Measurements from ENCODE around the gene BMP2.

The BMP2 gene

DNA sequence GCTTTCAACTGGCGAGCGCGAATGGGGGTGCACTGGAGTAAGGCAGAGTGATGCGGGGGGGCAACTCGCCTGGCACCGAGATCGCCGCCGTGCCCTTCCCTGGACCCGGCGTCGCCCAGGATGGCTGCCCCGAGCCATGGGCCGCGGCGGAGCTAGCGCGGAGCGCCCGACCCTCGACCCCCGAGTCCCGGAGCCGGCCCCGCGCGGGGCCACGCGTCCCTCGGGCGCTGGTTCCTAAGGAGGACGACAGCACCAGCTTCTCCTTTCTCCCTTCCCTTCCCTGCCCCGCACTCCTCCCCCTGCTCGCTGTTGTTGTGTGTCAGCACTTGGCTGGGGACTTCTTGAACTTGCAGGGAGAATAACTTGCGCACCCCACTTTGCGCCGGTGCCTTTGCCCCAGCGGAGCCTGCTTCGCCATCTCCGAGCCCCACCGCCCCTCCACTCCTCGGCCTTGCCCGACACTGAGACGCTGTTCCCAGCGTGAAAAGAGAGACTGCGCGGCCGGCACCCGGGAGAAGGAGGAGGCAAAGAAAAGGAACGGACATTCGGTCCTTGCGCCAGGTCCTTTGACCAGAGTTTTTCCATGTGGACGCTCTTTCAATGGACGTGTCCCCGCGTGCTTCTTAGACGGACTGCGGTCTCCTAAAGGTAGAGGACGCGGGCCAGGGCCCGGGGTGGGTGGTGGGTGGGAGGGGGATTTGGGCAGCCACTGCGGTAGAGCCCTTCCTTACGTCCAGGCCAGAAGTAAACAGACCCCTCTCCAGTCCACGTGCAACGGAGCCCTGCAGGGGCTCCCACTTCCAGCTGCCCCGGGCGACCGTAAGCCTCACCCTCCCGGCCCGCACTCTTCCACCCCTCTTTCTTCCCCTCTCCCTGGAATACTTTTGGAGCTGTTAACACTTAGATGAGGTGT lies 998 bp downstream of the BMP2 start:
- no peak for DNase-seq

GRCh38 chr20:6769903-6770785 lies 2.7 kb downstream of the BMP2 start:
- DNase-seq: no peak

GRCh38 chr20:6770786-6771100 lies 3.3 kb downstream of the BMP2 start:
- no peak for DNase-seq

DNA sequence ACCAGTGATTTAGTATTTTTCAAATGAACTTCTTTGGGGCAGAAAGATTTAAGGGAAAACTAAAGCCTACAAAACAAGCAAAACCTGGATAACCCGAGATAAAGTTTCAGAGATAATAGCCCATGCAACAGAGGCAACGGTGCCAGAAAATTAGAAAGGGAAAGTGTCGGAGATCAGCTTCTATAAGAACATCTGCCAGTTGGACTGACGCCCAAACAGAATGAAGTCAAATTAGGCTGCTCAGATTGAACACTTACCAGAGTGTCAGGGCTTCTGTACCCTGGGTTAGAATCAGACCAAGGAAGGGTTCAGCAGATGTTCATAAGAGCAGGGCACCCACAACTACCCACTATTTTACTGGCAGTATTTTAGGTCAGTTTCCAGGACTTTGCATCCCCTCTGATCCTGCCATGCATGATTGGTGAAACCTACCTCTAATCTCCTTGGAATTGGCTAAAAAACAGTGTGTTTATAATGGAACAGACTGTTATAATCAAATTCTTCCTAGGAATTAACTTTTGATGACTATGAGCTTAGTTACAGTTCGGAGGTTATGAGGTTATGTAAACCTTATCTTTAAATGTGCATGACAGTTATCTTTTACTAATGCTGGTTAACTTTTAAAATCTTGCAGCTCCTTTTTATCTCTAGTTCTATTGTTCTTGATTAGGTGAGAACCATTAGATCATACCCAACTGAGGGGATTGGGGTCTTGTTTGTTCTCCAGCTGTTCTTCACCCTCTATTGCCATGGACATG lies 13.1 kb downstream of the BMP2 start:
- DNase-seq: no peak

GRCh38 chr20:6783752-6784151 lies 16.3 kb downstream of the BMP2 start:
- no peak for DNase-seq

DNA sequence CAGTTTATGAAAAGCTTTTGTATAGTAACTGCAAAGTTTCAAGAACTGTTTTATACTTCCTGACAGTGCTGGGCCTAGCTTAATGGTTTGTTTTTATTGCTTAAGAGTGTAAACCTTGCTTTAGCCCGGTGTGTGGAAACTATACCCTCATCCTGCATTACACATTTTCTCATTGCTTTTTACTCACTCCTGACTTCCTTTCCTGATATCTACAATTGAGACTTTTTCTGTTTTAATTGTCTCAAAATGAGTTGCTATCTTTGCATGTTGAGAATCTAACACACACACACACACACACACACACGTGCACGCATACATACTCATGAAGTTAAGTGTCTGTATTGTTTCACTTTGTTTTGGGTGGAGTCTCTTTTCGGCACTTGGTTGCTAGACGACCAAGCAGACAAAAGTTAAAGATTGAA lies 16.7 kb downstream of the BMP2 start:
- DNase-seq: no peak

DNA sequence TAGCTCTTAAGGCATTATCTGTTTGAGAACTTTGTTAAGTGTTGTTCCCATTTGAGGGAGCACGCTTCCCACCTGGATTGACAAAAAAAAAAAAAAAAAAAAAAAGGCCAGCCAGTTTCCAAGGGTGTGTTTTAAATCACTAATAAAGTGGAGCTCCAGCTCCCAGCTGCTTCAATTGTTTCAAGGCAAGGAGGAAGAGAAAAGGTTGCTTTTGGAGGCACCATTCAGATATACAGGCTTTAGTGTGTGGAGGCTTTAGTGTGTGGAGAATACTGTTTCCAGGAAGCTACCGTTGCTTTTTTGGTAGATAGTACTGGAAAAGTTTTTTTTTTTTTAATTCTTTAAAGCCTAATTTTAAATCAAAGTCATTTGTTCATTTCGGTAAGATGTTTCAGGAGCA lies 17.3 kb downstream of the BMP2 start:
- DNase-seq: no peak

DNA sequence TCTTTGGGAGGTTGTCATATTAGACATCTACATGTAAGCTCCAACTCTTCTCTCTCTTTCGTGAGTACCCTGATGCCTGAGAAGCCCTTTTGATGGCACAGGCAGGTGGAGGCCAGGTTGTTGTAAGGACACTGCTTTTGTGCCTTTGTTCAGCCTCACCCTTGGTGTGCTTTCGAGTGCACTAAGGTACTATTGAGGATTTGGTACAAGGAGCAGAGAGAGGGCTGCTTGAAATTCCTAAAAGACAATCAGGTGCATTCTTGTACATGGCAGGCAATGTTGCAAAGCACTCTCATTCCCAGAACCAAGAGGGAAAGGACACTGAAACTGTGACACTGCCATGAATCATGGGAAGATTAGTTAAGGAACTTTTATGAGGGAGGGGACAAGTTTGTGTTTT lies 19.1 kb downstream of the BMP2 start:
- DNase-seq: no peak

- no peak for DNase-seq
Observed at GRCh38 chr20:6792789-6793188, 25.3 kb downstream of the BMP2 start.

GRCh38 chr20:6802227-6802626 lies 34.7 kb downstream of the BMP2 start:
- DNase-seq: no peak

GRCh38 chr20:6806275-6806674 lies 38.8 kb downstream of the BMP2 start:
- DNase-seq: no peak

- no peak for DNase-seq
Observed at GRCh38 chr20:6811262-6812035, 44.0 kb downstream of the BMP2 start.

DNA sequence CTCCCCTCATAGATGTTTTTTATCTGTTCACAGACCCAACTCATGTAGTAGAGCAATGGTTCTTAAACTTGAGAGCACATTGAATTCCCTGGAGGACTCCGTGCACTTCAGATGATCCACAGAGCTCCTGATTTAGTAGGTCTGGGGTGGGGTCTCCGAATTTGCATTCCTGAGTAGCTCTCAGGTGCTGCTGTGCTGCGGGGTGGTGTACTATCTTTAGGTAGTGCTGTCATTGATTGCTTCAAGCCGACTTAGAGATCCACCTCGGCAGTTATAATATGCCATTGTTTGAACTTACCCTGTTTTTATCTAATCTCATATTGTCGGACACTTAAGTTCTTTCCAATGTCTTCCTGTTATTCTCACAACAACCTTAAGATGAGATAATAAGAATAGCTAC lies 45.0 kb downstream of the BMP2 start:
- no peak for DNase-seq

GRCh38 chr20:6814945-6815344 lies 47.5 kb downstream of the BMP2 start:
- DNase-seq: no peak

DNA sequence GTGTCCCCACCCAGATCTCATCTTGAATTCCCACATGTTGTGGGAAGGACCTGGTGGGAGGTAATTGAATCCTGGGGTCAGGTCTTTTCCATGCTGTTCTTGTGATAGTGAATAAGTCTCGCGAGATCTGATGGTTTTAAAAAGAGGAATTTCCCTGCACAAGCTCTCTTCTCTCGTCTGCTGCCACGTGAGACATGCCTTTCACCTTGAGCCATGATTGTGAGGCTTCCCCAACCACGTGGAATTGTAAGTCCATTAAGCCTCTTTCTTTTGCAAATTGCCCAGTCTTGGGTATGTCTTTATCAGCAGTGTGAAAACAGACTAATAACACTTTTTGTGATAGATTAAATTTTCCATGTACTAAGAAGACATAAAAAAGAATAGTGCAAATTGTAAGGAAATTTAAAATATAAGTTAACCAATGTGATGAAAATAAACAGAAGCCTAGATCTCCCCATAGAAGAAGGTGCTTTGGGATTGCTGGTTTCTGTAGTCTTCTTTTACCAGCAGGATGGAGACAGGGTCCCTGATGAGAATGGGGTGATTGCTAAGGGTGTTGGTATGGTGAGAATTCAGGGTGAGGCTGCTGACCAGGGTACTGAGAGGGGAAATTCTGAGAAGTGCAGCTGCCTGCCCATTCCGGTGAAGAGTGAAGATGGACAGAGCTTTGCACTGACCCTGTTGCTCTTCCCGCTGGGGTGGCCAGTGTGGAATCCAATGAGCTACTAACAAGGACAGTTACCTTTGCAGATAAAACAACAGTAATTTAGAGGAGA lies 50.7 kb downstream of the BMP2 start:
- no peak for DNase-seq

DNA sequence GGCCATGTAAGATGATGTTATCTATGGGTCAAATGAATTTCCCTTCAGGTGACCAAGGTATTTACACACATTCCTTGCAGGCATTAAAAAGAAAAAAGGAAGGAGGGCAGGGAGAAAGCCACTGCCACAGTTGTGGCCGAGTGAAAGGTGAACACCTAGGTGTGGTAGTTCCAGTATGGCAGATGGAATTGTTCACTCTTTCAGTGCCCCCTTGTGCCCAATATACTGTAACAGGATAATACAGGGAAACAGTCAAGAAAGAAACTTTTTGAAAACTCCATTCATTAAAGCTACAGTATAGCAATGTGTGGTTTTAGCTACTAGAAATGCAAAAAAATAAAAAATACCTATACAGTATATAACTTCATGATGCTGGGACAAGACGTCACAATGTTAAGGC lies 52.1 kb downstream of the BMP2 start:
- no peak for DNase-seq

DNA sequence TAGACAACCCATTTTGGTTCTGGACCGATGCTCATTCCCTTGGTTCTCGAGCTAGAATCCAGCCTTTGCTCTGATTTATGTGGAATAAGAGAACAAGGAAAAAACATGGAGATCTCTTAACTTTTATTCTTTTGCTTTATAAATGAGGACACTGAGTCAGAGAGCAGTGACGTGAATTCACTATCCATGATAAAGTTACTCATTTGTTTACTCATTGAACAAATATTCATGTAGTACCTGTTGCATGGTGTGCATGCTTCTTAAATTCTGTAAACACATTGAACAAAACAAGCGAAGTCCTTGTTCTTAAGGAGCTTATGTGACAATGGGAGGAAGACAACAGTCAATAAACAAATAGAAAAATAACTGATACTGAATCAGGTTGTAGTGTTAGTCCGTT lies 56.9 kb downstream of the BMP2 start:
- DNase-seq: no peak

- DNase-seq: no peak
Observed at GRCh38 chr20:6827472-6827871, 60.0 kb downstream of the BMP2 start.

GRCh38 chr20:6828794-6829423 lies 61.4 kb downstream of the BMP2 start:
- DNase-seq: peak; percentile 16

- DNase-seq: no peak
Observed at GRCh38 chr20:6829510-6830116, 62.1 kb downstream of the BMP2 start.
